Caco-2 (cell line): ENCODE results near the gene PGAM2. TPM values are rescaled to one million over a fixed set of nuclear protein-coding genes. Genes with fewer than 3 reads are reported as not detected.

ENCODE experiments used
- BruUV-seq: library from RNA; stranded (reverse); fragments of 400-500 nt; replicated peaks from 2 replicates; lab custom pipeline; 2021; lab: Mats Ljungman, UMichigan
- CTCF ChIA-PET: fragments of 300-600 bp; sonication (Branson Sonifier 250); formaldehyde crosslinking; loops from one replicate; lab custom pipeline; 2022; ENCODE audit warnings: antibody characterized with exemption; lab: Charles Lee
- POLR2A ChIA-PET: fragments of 300-600 bp; sonication (Branson Sonifier 250); formaldehyde crosslinking; loops from one replicate; lab custom pipeline; 2022; ENCODE audit warnings: antibody characterized with exemption; lab: Charles Lee
- DNase-seq, 2 experiments: peaks; one replicate each; pipeline versions ENCODE4 v3.0.0 to v3.0.0-alpha.2; 2020 to 2022
- H3K27me3 ChIP-seq: replicated peaks from 2 replicates; pipeline ENCODE4 v1.6.0; 2011; ENCODE audit warnings: low read length; ENCODE audit not compliant: control insufficient read depth, insufficient read depth
- H3K36me3 ChIP-seq: 2 replicates; pipeline ENCODE4 v1.5.1; 2011; ENCODE audit warnings: low read length; ENCODE audit not compliant: control insufficient read depth, insufficient read depth
- H3K4me1 ChIP-seq: fragments of 250-450 bp; sonication (Bioruptor Pico); 2 replicates; pipeline ENCODE4 v1.5.1; 2020; ENCODE audit warnings: mild to moderate bottlenecking
- H3K4me3 ChIP-seq: 2 replicates; pipeline ENCODE4 v1.5.1; 2011; ENCODE audit warnings: low read depth, mild to moderate bottlenecking, control low read depth, low read length
- H3K9me3 ChIP-seq: fragments of 250-450 bp; sonication (Bioruptor Pico); 2 replicates; pipeline ENCODE4 v1.5.1; 2020; ENCODE audit warnings: mild to moderate bottlenecking, moderate library complexity
- H3K27ac Mint-ChIP-seq: one replicate; pipeline ENCODE4 v1.8.0; 2022; ENCODE audit warnings: mixed read lengths; ENCODE audit not compliant: unreplicated experiment
- H3K27me3 Mint-ChIP-seq: one replicate; pipeline ENCODE4 v1.8.0; 2022; ENCODE audit warnings: mixed read lengths; ENCODE audit not compliant: insufficient read depth, unreplicated experiment
- H3K36me3 Mint-ChIP-seq: one replicate; pipeline ENCODE4 v1.8.0; 2022; ENCODE audit warnings: mild to moderate bottlenecking, mixed read lengths; ENCODE audit not compliant: insufficient read depth, unreplicated experiment
- H3K4me1 Mint-ChIP-seq: one replicate; pipeline ENCODE4 v1.8.0; 2022; ENCODE audit warnings: low read depth, mixed read lengths; ENCODE audit not compliant: unreplicated experiment
- H3K4me3 Mint-ChIP-seq: one replicate; pipeline ENCODE4 v1.8.0; 2022; ENCODE audit warnings: mild to moderate bottlenecking, moderate library complexity, mixed read lengths; ENCODE audit not compliant: unreplicated experiment
- H3K9me3 Mint-ChIP-seq: one replicate; pipeline ENCODE4 v1.8.0; 2022; ENCODE audit warnings: mixed read lengths; ENCODE audit not compliant: unreplicated experiment
- intact Hi-C: fragments of 100-400 bp; cut with micrococcal nuclease; formaldehyde crosslinking; loops from one replicate; pipeline ENCODE4 v1.10.0; 2022; ENCODE audit not compliant: unreplicated experiment
- total RNA-seq: library from RNA; stranded (reverse); gene quantifications from 2 replicates; pipeline ENCODE4 v1.2.3, GENCODE V29; 2022
- TF ChIP-seq, protein P1 (sequence below), 2 experiments: fragments of 200-600 bp in 1 of 2; IDR thresholded peaks; 1 replicate in 1 of 2; 2 replicates in 1 of 2; pipeline versions ENCODE4 v1.5.1 to v1.8.0; 2011 to 2022; ENCODE audit warnings: antibody characterized with exemption in 1 of 2, control low read depth in 1 of 2, inconsistent platforms in 1 of 2, low read depth in 1 of 2, low read length in 1 of 2, mild to moderate bottlenecking in 1 of 2, moderate library complexity in 1 of 2; ENCODE audit not compliant: insufficient read depth in 1 of 2, severe bottlenecking in 1 of 2, unreplicated experiment in 1 of 2

Gene PGAM2
- total RNA-seq, 1 experiment from 2014 or later: not detected

DNA sequence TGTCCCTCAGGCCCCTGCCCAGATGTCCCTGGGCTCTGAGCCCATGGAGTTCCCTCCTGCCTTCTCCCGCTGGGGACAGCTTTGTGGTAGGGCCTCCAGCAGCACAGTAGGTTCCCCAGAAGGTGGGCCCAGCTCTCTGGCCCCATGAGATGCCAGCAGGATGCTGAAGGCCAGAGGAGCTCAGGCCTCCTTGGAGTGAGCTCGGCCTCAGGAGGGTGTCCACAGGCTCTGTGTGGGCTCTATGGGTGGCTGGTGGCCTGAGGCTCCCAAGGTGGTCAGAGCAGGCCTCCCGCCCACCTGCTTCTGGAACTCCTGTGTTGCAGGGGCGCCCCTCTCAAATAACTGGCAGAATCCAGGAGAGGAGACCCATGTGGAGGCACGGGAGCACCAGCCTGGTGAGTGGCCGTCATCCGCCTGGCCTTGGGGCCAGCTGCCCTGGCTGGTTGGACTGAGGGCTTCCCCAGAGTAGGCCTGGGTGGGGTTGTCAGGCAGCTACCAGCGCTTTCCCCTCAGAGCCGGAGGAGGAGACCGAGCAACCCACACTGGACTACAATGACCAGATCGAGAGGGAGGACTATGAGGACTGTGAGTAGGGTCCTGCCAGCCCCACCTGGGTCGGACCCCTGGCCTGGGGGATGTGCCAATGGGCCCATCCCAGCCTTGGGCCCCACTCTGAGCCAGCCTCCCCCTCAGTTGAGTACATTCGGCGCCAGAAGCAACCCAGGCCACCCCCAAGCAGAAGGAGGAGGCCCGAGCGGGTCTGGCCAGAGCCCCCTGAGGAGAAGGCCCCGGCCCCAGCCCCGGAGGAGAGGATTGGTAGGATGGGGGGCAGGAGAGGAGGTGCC, 42.0 kb upstream of the PGAM2 start:
- H3K27me3 ChIP-seq: no peaks in the 10 kb centered on the region; the same call in 1 of the 2 replicates

DNA sequence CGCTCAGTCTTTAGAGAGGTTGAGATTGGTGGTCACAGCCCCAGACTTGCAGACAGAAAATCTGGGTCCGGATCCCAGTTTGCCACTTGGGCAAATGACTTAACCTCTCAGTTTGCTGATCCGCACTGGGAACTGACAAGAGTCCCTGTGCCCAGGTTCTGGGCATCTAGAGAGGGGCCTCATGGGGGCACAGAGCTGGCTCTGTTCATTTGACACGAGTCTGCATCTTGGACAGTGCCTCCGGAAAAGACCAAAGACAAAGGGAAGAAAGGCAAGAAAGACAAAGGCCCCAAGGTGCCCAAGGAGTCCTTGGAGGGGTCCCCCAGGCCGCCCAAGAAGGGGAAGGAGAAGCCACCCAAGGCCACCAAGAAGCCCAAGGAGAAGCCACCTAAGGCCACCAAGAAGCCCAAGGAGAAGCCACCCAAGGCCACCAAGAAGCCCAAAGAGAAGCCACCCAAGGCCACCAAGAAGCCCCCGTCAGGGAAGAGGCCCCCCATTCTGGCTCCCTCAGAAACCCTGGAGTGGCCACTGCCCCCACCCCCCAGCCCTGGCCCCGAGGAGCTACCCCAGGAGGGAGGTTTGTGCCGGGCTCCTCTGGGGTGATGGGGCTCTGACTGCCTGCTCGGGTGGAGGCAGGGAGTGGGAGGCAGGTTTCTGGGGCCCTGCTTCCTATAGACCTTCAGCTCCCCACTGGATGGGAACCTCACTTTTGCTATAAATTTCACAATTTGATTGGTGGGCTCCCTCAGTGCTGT, 41.1 kb upstream of the PGAM2 start:
- no peak overlapping the region for H3K27ac Mint-ChIP-seq
- no peaks in the 10 kb centered on the region for H3K4me1 ChIP-seq
- H3K27me3 Mint-ChIP-seq: no peaks in the 10 kb centered on the region
- no peaks in the 10 kb centered on the region; the same call in 1 of the 2 replicates for H3K36me3 ChIP-seq
- peaks cover 6% of the 10 kb centered on the region for H3K36me3 Mint-ChIP-seq
- no peaks in the 10 kb centered on the region for H3K9me3 Mint-ChIP-seq
- no peaks in the 10 kb centered on the region for H3K9me3 ChIP-seq
- no peak overlapping the region for H3K4me3 ChIP-seq
- ChIA-PET POLR2A (no interaction called here), CTCF (no interaction called here)
- intact Hi-C loops: no loop called here
- no peaks in the 10 kb centered on the region; the same call in 1 of the 2 replicates for H3K27me3 ChIP-seq
- H3K4me3 Mint-ChIP-seq: no peak overlapping the region
- TF ChIP-seq, protein P1, sequence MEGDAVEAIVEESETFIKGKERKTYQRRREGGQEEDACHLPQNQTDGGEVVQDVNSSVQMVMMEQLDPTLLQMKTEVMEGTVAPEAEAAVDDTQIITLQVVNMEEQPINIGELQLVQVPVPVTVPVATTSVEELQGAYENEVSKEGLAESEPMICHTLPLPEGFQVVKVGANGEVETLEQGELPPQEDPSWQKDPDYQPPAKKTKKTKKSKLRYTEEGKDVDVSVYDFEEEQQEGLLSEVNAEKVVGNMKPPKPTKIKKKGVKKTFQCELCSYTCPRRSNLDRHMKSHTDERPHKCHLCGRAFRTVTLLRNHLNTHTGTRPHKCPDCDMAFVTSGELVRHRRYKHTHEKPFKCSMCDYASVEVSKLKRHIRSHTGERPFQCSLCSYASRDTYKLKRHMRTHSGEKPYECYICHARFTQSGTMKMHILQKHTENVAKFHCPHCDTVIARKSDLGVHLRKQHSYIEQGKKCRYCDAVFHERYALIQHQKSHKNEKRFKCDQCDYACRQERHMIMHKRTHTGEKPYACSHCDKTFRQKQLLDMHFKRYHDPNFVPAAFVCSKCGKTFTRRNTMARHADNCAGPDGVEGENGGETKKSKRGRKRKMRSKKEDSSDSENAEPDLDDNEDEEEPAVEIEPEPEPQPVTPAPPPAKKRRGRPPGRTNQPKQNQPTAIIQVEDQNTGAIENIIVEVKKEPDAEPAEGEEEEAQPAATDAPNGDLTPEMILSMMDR (IDR thresholded peaks at IDR 0.05; ENCODE audit: insufficient read depth in 1 of 2, low read depth in 1 of 2, low read length in 1 of 2, severe bottlenecking in 1 of 2, unreplicated experiment in 1 of 2): no peak
- H3K4me1 Mint-ChIP-seq: no peaks in the 10 kb centered on the region
- no TSS peak for BruUV-seq
- no peak for DNase-seq

More for the DNA sequence above, 42.0 kb upstream of the PGAM2 start:
- TF ChIP-seq, protein P1 (IDR thresholded peaks at IDR 0.05; ENCODE audit: insufficient read depth in 1 of 2, low read depth in 1 of 2, low read length in 1 of 2, severe bottlenecking in 1 of 2, unreplicated experiment in 1 of 2): no peak
- Histone ChIP-seq H3K36me3 (no peaks in the 10 kb centered on the region; the same call in 1 of the 2 replicates), H3K9me3 (no peaks in the 10 kb centered on the region), H3K4me3 (no peak overlapping the region), H3K4me1 (no peaks in the 10 kb centered on the region)
- no peaks in the 10 kb centered on the region for H3K9me3 Mint-ChIP-seq
- no peaks in the 10 kb centered on the region for H3K4me1 Mint-ChIP-seq
- POLR2A ChIA-PET: no interaction called here
- intact Hi-C loops: no loop called here
- peaks cover 14% of the 10 kb centered on the region for H3K36me3 Mint-ChIP-seq
- H3K4me3 Mint-ChIP-seq: no peak overlapping the region
- H3K27ac Mint-ChIP-seq: no peak overlapping the region
- CTCF ChIA-PET: no interaction called here
- no peak for DNase-seq
- BruUV-seq: no TSS peak
- no peaks in the 10 kb centered on the region for H3K27me3 Mint-ChIP-seq

DNA sequence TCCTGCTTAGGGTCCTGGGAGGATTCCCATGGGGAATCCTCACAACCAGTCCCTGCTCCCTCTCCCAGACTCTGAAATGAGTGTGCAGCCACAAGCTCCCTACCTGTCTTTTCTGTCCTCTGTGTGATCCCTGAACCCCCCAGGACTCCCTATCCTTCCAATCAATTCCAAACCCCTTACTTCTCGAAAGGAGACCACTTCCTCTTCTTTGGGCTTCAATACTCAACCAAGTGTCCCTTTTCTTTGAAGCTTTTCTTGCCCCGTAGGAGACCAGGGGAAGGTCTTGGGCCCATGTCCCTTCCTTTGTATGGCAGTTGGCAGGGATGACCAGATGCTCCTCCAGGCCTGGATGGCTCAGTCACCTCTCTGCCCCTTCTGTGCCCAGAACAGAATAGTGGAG, 40.5 kb upstream of the PGAM2 start:
- CTCF ChIA-PET: no interaction called here
- TF ChIP-seq, protein P1 (IDR thresholded peaks at IDR 0.05; ENCODE audit: insufficient read depth in 1 of 2, low read depth in 1 of 2, low read length in 1 of 2, severe bottlenecking in 1 of 2, unreplicated experiment in 1 of 2): no peak
- H3K4me3 ChIP-seq: no peak overlapping the region
- H3K27me3 Mint-ChIP-seq: no peaks in the 10 kb centered on the region
- peaks cover 6% of the 10 kb centered on the region for H3K36me3 Mint-ChIP-seq
- H3K4me1 ChIP-seq: no peaks in the 10 kb centered on the region; the same call in 1 of the 2 replicates
- POLR2A ChIA-PET: no interaction called here
- no peak for DNase-seq
- no peaks in the 10 kb centered on the region for H3K4me1 Mint-ChIP-seq
- H3K27ac Mint-ChIP-seq: no peak overlapping the region
- intact Hi-C loops: no loop called here
- BruUV-seq: no TSS peak
- H3K36me3 ChIP-seq: no peaks in the 10 kb centered on the region; the same call in 1 of the 2 replicates
- no peaks in the 10 kb centered on the region; the same call in 1 of the 2 replicates for H3K27me3 ChIP-seq
- H3K4me3 Mint-ChIP-seq: no peak overlapping the region
- H3K9me3 Mint-ChIP-seq: no peaks in the 10 kb centered on the region
- no peaks in the 10 kb centered on the region for H3K9me3 ChIP-seq
